K562 (cell line): ENCODE measurements around the gene HSPA2. TPM values are rescaled to one million over a fixed set of nuclear protein-coding genes. Genes with fewer than 3 reads are reported as not detected.

Experiments
- CEBPB ChIP-seq: fragments of 450-650 bp; IDR thresholded peaks from 2 replicates; pipeline ENCODE4 v1.6.1; 2016; ENCODE audit warnings: missing genetic modification characterization, missing compliant biosample characterization
- CHD1 ChIP-seq: fragments of 200-600 bp; sonication (generic); IDR thresholded peaks from one replicate; pipeline ENCODE4 v1.6.1; 2012; ENCODE audit warnings: mild to moderate bottlenecking, moderate library complexity, low read length, inconsistent platforms
- CREB1 ChIP-seq, 2 experiments: sonication (generic) in 1 of 2; formaldehyde crosslinking in 1 of 2; IDR thresholded peaks; 2 replicates each; pipeline versions ENCODE4 v1.6.1 to v1.8.0; 2012 to 2022; ENCODE audit warnings: inconsistent platforms in 1 of 2, mild to moderate bottlenecking in 1 of 2, missing genetic modification reagents in 1 of 2, moderate library complexity in 1 of 2
- ETV1 ChIP-seq: fragments of 450-650 bp; conservative IDR thresholded peaks from 2 replicates; pipeline ENCODE4 v1.6.1; 2016; ENCODE audit warnings: missing genetic modification characterization, control low read depth, low read depth, missing compliant biosample characterization
- FOXK2 ChIP-seq, 2 experiments: fragments of 450-650 bp; IDR thresholded peaks in 1 of 2; conservative IDR thresholded peaks in 1 of 2; 2 replicates each; pipeline ENCODE4 v1.6.1; 2016; ENCODE audit warnings: low read depth in 2 of 2, mild to moderate bottlenecking in 1 of 2
- L3MBTL2 ChIP-seq: fragments of 450-650 bp; IDR thresholded peaks from 2 replicates; pipeline ENCODE4 v1.6.1; 2016; ENCODE audit warnings: mild to moderate bottlenecking, moderate library complexity
- MED1 ChIP-seq: sonication (generic); formaldehyde crosslinking; IDR thresholded peaks from 2 replicates; pipeline ENCODE4 v1.8.1; 2023; ENCODE audit warnings: missing genetic modification reagents, borderline replicate concordance
- NONO ChIP-seq, 2 experiments: fragments of 200-400 bp in 1 of 2; fragments of 450-650 bp in 1 of 2; formaldehyde crosslinking in 1 of 2; IDR thresholded peaks; 2 replicates each; pipeline ENCODE4 v1.6.1; 2017; ENCODE audit warnings: low read depth in 2 of 2, mild to moderate bottlenecking in 2 of 2, moderate library complexity in 2 of 2, low read length in 1 of 2
- POLR2A ChIP-seq: fragments of 450-650 bp; conservative IDR thresholded peaks from 2 replicates; pipeline ENCODE4 v1.6.1; 2016
- SRF ChIP-seq, 2 experiments: fragments of 250-450, 450-650 bp in 1 of 2; sonication (Bioruptor Pico) in 1 of 2; sonication (generic) in 1 of 2; formaldehyde crosslinking; IDR thresholded peaks; 2 replicates each; pipeline versions ENCODE4 v1.5.0 to v1.5.1; 2020 to 2022; ENCODE audit warnings: mild to moderate bottlenecking in 1 of 2, missing genetic modification reagents in 1 of 2
- TAF1 ChIP-seq: IDR thresholded peaks from 2 replicates; pipeline ENCODE4 v1.6.1; 2011; ENCODE audit warnings: mild to moderate bottlenecking, low read length, moderate library complexity; ENCODE audit not compliant: insufficient read depth, control insufficient read depth, severe bottlenecking; ENCODE audit errors: extremely low read depth
- TCF7 ChIP-seq: sonication (generic); IDR thresholded peaks from 2 replicates; pipeline ENCODE4 v1.6.1; 2016; ENCODE audit warnings: antibody characterized with exemption, borderline replicate concordance
- ZBTB17 ChIP-seq: fragments of 450-650 bp; formaldehyde crosslinking; IDR thresholded peaks from 2 replicates; pipeline ENCODE4 v1.4.0; 2020; ENCODE audit warnings: mild to moderate bottlenecking
- ZNF79 ChIP-seq: fragments of 250-450 bp; sonication (Bioruptor Pico); IDR thresholded peaks from 2 replicates; pipeline ENCODE4 v1.4.0; 2020; ENCODE audit warnings: low read depth, mild to moderate bottlenecking, moderate library complexity
- polyA plus RNA-seq, 8 experiments: library from polyadenylated mRNA; depleted of rRNA in 4 of 8; stranded (reverse) in 5 of 8; unstranded in 3 of 8; fragments of >200 nt; fragmentation: Nextera tagmentation in 2 of 8; fragmentation: Illumina TruSeq in 1 of 8; extraction: Ambion mirVana in 2 of 8; extraction: Trizol in 1 of 8; gene quantifications; 2 replicates each; pipeline versions ENCODE4 v1.2.1 to v1.2.3, GENCODE V29; 2011 to 2014; ENCODE audit warnings: inconsistent platforms in 1 of 8, missing spikeins in 1 of 8
- total RNA-seq, 7 experiments: library from RNA; depleted of rRNA in 6 of 7; stranded (reverse); fragments of >200 nt in 6 of 7; fragmentation: Illumina TruSeq in 2 of 7; extraction: Trizol in 2 of 7; gene quantifications; 2 replicates each; pipeline versions ENCODE4 v1.2.1 to v1.2.3, GENCODE V29; 2011 to 2021; ENCODE audit warnings: low replicate concordance in 1 of 7
- TF ChIP-seq, protein P1 (sequence below): sonication (generic); formaldehyde crosslinking; IDR thresholded peaks from 2 replicates; pipeline ENCODE4 v1.8.1; 2023; ENCODE audit warnings: missing genetic modification reagents, mild to moderate bottlenecking, borderline replicate concordance
- TF ChIP-seq, protein P2 (sequence below): fragments of 250-450 bp; sonication (Bioruptor Pico); IDR thresholded peaks from 2 replicates; pipeline ENCODE4 v1.4.0; 2020; ENCODE audit warnings: mild to moderate bottlenecking, moderate library complexity
- TF ChIP-seq, protein P3 (sequence below): fragments of 250-450 bp; sonication (Bioruptor Pico); IDR thresholded peaks from 2 replicates; pipeline ENCODE4 v1.9.0; 2021; ENCODE audit warnings: mild to moderate bottlenecking
- TF ChIP-seq, protein P4 (sequence below): fragments of 450-650 bp; IDR thresholded peaks from 2 replicates; pipeline ENCODE4 v1.6.1; 2016; ENCODE audit warnings: mild to moderate bottlenecking

Gene HSPA2
- total and polyA plus RNA-seq, 9 of the 15 experiments (the other 6 are each of a cell fraction or from before 2014, with no cell fraction given): not detected

DNA sequence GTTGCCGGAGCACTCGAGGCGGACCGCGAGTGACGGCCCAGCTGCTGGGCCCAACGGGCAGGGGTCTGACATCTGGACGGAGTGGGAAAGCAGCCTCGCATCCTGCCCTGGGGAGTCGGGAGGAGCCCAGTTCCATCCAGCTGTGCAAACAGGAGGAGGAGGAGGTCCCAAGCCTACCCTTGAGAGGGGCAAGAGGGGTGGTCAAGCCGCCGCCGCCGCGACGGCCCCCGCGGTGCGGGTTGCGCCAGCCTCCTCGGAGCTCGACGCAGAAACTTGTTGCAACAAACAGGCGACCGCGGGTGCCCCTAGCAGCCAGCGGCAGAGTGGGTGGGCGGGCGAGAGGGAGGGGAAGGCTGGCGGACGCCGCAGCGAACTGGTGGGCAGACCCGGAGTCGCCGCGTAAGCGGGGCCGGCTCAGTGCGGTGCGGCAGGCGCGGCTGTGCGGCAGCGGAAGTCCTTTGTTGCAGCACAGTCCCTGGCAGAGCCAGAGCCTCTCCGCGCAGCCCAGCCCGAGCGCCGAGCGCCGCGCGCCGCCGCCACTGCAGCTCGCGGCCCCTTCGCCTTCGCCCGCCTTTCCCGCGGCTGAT, 36.1 kb upstream of the HSPA2 start, which contains the start of gene ZBTB1 (continued):
- TF ChIP-seq, protein P1, sequence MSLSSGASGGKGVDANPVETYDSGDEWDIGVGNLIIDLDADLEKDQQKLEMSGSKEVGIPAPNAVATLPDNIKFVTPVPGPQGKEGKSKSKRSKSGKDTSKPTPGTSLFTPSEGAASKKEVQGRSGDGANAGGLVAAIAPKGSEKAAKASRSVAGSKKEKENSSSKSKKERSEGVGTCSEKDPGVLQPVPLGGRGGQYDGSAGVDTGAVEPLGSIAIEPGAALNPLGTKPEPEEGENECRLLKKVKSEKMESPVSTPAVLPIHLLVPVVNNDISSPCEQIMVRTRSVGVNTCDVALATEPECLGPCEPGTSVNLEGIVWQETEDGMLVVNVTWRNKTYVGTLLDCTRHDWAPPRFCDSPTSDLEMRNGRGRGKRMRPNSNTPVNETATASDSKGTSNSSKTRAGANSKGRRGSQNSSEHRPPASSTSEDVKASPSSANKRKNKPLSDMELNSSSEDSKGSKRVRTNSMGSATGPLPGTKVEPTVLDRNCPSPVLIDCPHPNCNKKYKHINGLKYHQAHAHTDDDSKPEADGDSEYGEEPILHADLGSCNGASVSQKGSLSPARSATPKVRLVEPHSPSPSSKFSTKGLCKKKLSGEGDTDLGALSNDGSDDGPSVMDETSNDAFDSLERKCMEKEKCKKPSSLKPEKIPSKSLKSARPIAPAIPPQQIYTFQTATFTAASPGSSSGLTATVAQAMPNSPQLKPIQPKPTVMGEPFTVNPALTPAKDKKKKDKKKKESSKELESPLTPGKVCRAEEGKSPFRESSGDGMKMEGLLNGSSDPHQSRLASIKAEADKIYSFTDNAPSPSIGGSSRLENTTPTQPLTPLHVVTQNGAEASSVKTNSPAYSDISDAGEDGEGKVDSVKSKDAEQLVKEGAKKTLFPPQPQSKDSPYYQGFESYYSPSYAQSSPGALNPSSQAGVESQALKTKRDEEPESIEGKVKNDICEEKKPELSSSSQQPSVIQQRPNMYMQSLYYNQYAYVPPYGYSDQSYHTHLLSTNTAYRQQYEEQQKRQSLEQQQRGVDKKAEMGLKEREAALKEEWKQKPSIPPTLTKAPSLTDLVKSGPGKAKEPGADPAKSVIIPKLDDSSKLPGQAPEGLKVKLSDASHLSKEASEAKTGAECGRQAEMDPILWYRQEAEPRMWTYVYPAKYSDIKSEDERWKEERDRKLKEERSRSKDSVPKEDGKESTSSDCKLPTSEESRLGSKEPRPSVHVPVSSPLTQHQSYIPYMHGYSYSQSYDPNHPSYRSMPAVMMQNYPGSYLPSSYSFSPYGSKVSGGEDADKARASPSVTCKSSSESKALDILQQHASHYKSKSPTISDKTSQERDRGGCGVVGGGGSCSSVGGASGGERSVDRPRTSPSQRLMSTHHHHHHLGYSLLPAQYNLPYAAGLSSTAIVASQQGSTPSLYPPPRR (CRISPR knock-in tag): no peak
- TF ChIP-seq L3MBTL2 (no peak), CREB1 (IDR thresholded peaks at IDR 0.05) (0 out of 2 replicates have a peak, but pooled peaks have one; percentile 8), CREB1 (CRISPR knock-in tag; IDR thresholded peaks at IDR 0.05) (no peak), POLR2A (peak; percentile 54; the same call in 1 of the 2 replicates), ZNF79 (CRISPR knock-in tag) (no peak), TAF1 (peak; percentile 65), ETV1 (tag) (no peak), MED1 (CRISPR knock-in tag) (no peak), CEBPB (tag) (0 out of 2 replicates have a peak, but pooled peaks have one; percentile 22), ZBTB17 (CRISPR knock-in tag) (peak; percentile 76; the same call in 1 of the 2 replicates), SRF (CRISPR knock-in tag; IDR thresholded peaks at IDR 0.05) (no peak), FOXK2 (conservative IDR thresholded peaks at IDR 0.05 in 1 of 2, IDR thresholded peaks at IDR 0.05 in 1 of 2; ENCODE audit: low read depth in 2 of 2) (peak in 1 of 2 experiments; percentile 38; a peak in 1 of 4 replicates), NONO (IDR thresholded peaks at IDR 0.05; ENCODE audit: low read depth in 2 of 2, low read length in 1 of 2) (peak; percentile 53 to 55; a peak in 1 of 4 replicates), CHD1 (peak; percentile 52), TCF7 (no peak)
- TF ChIP-seq, protein P2, sequence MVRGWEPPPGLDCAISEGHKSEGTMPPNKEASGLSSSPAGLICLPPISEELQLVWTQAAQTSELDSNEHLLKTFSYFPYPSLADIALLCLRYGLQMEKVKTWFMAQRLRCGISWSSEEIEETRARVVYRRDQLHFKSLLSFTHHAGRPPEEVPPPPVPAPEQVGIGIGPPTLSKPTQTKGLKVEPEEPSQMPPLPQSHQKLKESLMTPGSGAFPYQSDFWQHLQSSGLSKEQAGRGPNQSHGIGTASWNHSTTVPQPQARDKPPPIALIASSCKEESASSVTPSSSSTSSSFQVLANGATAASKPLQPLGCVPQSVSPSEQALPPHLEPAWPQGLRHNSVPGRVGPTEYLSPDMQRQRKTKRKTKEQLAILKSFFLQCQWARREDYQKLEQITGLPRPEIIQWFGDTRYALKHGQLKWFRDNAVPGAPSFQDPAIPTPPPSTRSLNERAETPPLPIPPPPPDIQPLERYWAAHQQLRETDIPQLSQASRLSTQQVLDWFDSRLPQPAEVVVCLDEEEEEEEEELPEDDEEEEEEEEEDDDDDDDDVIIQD (CRISPR knock-in tag): no peak
- TF ChIP-seq, protein P3, sequence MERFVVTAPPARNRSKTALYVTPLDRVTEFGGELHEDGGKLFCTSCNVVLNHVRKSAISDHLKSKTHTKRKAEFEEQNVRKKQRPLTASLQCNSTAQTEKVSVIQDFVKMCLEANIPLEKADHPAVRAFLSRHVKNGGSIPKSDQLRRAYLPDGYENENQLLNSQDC (CRISPR knock-in tag): no peak
- TF ChIP-seq, protein P4, sequence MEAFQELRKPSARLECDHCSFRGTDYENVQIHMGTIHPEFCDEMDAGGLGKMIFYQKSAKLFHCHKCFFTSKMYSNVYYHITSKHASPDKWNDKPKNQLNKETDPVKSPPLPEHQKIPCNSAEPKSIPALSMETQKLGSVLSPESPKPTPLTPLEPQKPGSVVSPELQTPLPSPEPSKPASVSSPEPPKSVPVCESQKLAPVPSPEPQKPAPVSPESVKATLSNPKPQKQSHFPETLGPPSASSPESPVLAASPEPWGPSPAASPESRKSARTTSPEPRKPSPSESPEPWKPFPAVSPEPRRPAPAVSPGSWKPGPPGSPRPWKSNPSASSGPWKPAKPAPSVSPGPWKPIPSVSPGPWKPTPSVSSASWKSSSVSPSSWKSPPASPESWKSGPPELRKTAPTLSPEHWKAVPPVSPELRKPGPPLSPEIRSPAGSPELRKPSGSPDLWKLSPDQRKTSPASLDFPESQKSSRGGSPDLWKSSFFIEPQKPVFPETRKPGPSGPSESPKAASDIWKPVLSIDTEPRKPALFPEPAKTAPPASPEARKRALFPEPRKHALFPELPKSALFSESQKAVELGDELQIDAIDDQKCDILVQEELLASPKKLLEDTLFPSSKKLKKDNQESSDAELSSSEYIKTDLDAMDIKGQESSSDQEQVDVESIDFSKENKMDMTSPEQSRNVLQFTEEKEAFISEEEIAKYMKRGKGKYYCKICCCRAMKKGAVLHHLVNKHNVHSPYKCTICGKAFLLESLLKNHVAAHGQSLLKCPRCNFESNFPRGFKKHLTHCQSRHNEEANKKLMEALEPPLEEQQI: no peak
